ENCODE data around the gene TLR3. TPM values are rescaled to one million over a fixed set of nuclear protein-coding genes. Genes with fewer than 3 reads are reported as not detected.

TLR3 gene
- total and polyA plus RNA-seq, 2 donors (not counting 3 experiments of a cell fraction or from before 2014, with no cell fraction given): 1.6 to 5.2 TPM

GRCh38 chr4:186021461-186022167 is 47.3 kb upstream of the TLR3 start:
- H3K9ac ChIP-seq (replicated peaks; ENCODE audit: extremely low read depth, insufficient read depth, low read length): no peak overlapping the region
- no peaks in the 10 kb centered on the region for H3K4me1 ChIP-seq (ENCODE audit: control insufficient read depth, extremely low read depth, insufficient read depth, low read length)
- H3K27ac ChIP-seq (ENCODE audit: insufficient read depth, low read depth, low read length): no peak overlapping the region
- CTCF ChIA-PET: interaction anchor here (0.5 to 5.4 kb wide), 97 partner anchors 9 to 925 kb away, joined by 3 to 380 read pairs (median 4); partner anchors contain the start of gene CCDC110
- DNase-seq (ENCODE audit: low read depth, low spot score) (peak; percentile 69), FAIRE-seq (peak; percentile 72)
- H4K20me1 ChIP-seq (replicated peaks; ENCODE audit: control insufficient read depth, extremely low read depth, insufficient read depth, low read length): no peaks in the 10 kb centered on the region
- no TSS peak for BruUV-seq (replicated peaks)
- H3K36me3 ChIP-seq (ENCODE audit: control insufficient read depth in 2 of 2, extremely low read depth in 1 of 2, insufficient read depth in 2 of 2, low read length in 2 of 2): no peaks in the 10 kb centered on the region
- peak overlapping the region; percentile 57 for H2AFZ ChIP-seq (ENCODE audit: low read depth, low read length)
- no peak overlapping the region for H3K4me2 ChIP-seq (ENCODE audit: insufficient read depth, low read length)
- TF ChIP-seq MYC (IDR thresholded peaks at IDR 0.05; ENCODE audit: low read depth, low read length): no peak
- TF ChIP-seq CTCF (IDR thresholded peaks at IDR 0.05; ENCODE audit: extremely low read depth in 1 of 2, insufficient read depth in 1 of 2, low read depth in 1 of 2, low read length in 2 of 2): peak; percentile 73 to 82
- H3K4me3 ChIP-seq (replicated peaks in 1 of 3; ENCODE audit: insufficient read depth in 1 of 3, low read depth in 1 of 3, low read length in 3 of 3): no peak overlapping the region
- intact Hi-C loops (cut with micrococcal nuclease): loop anchor here (1.0 to 5.0 kb wide), 6 partner anchors 183 to 550 kb away; partner anchors contain the start of gene CCDC110
- no peaks in the 10 kb centered on the region for H3K9me1 ChIP-seq (replicated peaks; ENCODE audit: control insufficient read depth, extremely low read depth, insufficient read depth, low read length)
- H3K27me3 ChIP-seq (ENCODE audit: control insufficient read depth in 2 of 2, insufficient read depth in 2 of 2, low read length in 2 of 2): no peaks in the 10 kb centered on the region
- H3K9me3 ChIP-seq (replicated peaks; ENCODE audit: control insufficient read depth, insufficient read depth, low read length): no peaks in the 10 kb centered on the region
- no peaks in the 10 kb centered on the region for H3K79me2 ChIP-seq (ENCODE audit: control insufficient read depth, insufficient read depth, low read length)
- dilution Hi-C loops (cut with MboI; ENCODE audit: extremely low pct_ligation_motif_present, low sequenced_read_pairs): no loop called here
- POLR2A ChIA-PET: interaction anchor here (1.0 kb wide), 1 partner anchor 380 kb away, joined by 8 read pairs; no protein-coding TSS in a partner anchor

- TF ChIP-seq CTCF (IDR thresholded peaks at IDR 0.05; ENCODE audit: extremely low read depth in 1 of 2, insufficient read depth in 1 of 2, low read depth in 1 of 2, low read length in 2 of 2) (no peak), EZH2 (IDR thresholded peaks at IDR 0.05; ENCODE audit: borderline replicate concordance, low read depth, low read length, severe bottlenecking) (no peak), MYC (IDR thresholded peaks at IDR 0.05; ENCODE audit: low read depth, low read length) (no peak), POLR2A (IDR thresholded peaks at IDR 0.05; ENCODE audit: low read depth, low read length) (no peak), MAX (IDR thresholded peaks at IDR 0.05; ENCODE audit: insufficient read depth, insufficient read length) (no peak), JUN (IDR thresholded peaks at IDR 0.05; ENCODE audit: borderline replicate concordance, insufficient read depth, insufficient read length, low read depth) (no peak), POLR2AphosphoS5 (IDR thresholded peaks at IDR 0.05; ENCODE audit: insufficient read depth, low read depth, low read length) (no peak), GATA2 (IDR thresholded peaks at IDR 0.05; ENCODE audit: insufficient read depth, insufficient read length, low read depth, low read length) (no peak), FOS (IDR thresholded peaks at IDR 0.05; ENCODE audit: borderline replicate concordance, insufficient read depth, low read length) (no peak)
- H3K9me3 ChIP-seq (replicated peaks; ENCODE audit: control insufficient read depth, insufficient read depth, low read length): no peaks in the 10 kb centered on the region
- no peaks in the 10 kb centered on the region for H3K79me2 ChIP-seq (ENCODE audit: control insufficient read depth, insufficient read depth, low read length)
- FAIRE-seq: no peak
- no peak overlapping the region for H3K9ac ChIP-seq (replicated peaks; ENCODE audit: extremely low read depth, insufficient read depth, low read length)
- dilution Hi-C loops (cut with MboI; ENCODE audit: extremely low pct_ligation_motif_present, low sequenced_read_pairs) (no loop called here), intact Hi-C loops (cut with micrococcal nuclease) (loop anchor here (5.0 kb wide), 2 partner anchors 297 to 367 kb away; no protein-coding TSS in a partner anchor)
- H3K36me3 ChIP-seq (ENCODE audit: control insufficient read depth in 2 of 2, extremely low read depth in 1 of 2, insufficient read depth in 2 of 2, low read length in 2 of 2): no peaks in the 10 kb centered on the region
- no peak overlapping the region for H3K27ac ChIP-seq (ENCODE audit: insufficient read depth, low read depth, low read length)
- no peak overlapping the region for H3K4me3 ChIP-seq (replicated peaks in 1 of 3; ENCODE audit: insufficient read depth in 1 of 3, low read depth in 1 of 3, low read length in 3 of 3)
- H3K27me3 ChIP-seq (ENCODE audit: control insufficient read depth in 2 of 2, insufficient read depth in 2 of 2, low read length in 2 of 2): no peaks in the 10 kb centered on the region
- POLR2A ChIA-PET: no interaction called here
- DNase-seq (ENCODE audit: low read depth, low spot score): no peak
- H3K4me1 ChIP-seq (ENCODE audit: control insufficient read depth, extremely low read depth, insufficient read depth, low read length): peaks cover 1% of the 10 kb centered on the region
- H2AFZ ChIP-seq (ENCODE audit: low read depth, low read length): no peak overlapping the region
- H3K9me1 ChIP-seq (replicated peaks; ENCODE audit: control insufficient read depth, extremely low read depth, insufficient read depth, low read length): no peaks in the 10 kb centered on the region
- CTCF ChIA-PET: interaction anchor here (1.0 to 3.4 kb wide), 4 partner anchors 14 to 426 kb away, joined by 3 to 16 read pairs (median 4); no protein-coding TSS in a partner anchor
- no peak overlapping the region for H3K4me2 ChIP-seq (ENCODE audit: insufficient read depth, low read length)
- no peaks in the 10 kb centered on the region for H4K20me1 ChIP-seq (replicated peaks; ENCODE audit: control insufficient read depth, extremely low read depth, insufficient read depth, low read length)
- no TSS peak for BruUV-seq (replicated peaks)
Measured at GRCh38 chr4:186023975-186024374, 45.0 kb upstream of the TLR3 start.
